Psoas muscle (tissue), 8 donors: ENCODE results near the gene IL18. TPM values are rescaled to one million over a fixed set of nuclear protein-coding genes. Genes with fewer than 3 reads are reported as not detected.
"Not testable (repeated sequence)": the region's sequence is repeated elsewhere in the genome, so short reads cannot be mapped to it uniquely, and the experiment has no call there.

Experiments
- ATAC-seq, 4 donors: fragments of 200-7000 bp; cut with Tn5 transposase; one replicate each; pipeline ENCODE4 v1.9.1; 2020; ENCODE audit warnings: moderate library complexity in 3 of 4, mild to moderate bottlenecking in 2 of 4
- DNase-seq, 2 donors: peaks; one replicate each; pipeline ENCODE4 v3.0.0-alpha.2; 2020
- H3K27ac ChIP-seq: fragments of 200-600 bp; one replicate; pipeline ENCODE4 v1.8.0; 2022
- H3K27me3 ChIP-seq, 3 donors: fragments of 200-600 bp in 1 of 3; one replicate each; pipeline versions ENCODE4 v1.6.1 to v1.8.0; 2013 to 2022; ENCODE audit warnings: low read length in 2 of 3, mild to moderate bottlenecking in 2 of 3, moderate library complexity in 1 of 3; ENCODE audit not compliant: insufficient read depth in 3 of 3
- H3K36me3 ChIP-seq, 2 donors: fragments of 200-600 bp in 1 of 2; one replicate each; pipeline versions ENCODE4 v1.6.1 to v1.8.0; 2013 to 2022; ENCODE audit warnings: low read depth in 1 of 2, mild to moderate bottlenecking in 1 of 2, moderate library complexity in 1 of 2; ENCODE audit not compliant: insufficient read depth in 1 of 2
- H3K4me1 ChIP-seq: fragments of 200-600 bp; one replicate; pipeline ENCODE4 v1.8.0; 2022
- H3K4me3 ChIP-seq: fragments of 200-600 bp; one replicate; pipeline ENCODE4 v1.8.0; 2022; ENCODE audit warnings: mild to moderate bottlenecking
- H3K9me3 ChIP-seq: fragments of 200-600 bp; one replicate; pipeline ENCODE4 v1.8.0; 2022
- WGBS, 3 donors: extraction: QIAGEN DNeasy Blood & Tissue Kit; methylation state at CpG; one replicate each; pipeline versions ENCODE4 v1.1.6 to v1.1.7; 2013; 5-methylcytosine and 5-hydroxymethylcytosine counted together
- intact Hi-C, 2 donors: fragments of 100-400 bp; cut with DNase I; formaldehyde crosslinking; loops; one replicate each; pipeline versions ENCODE4 v1.11.0 to v1.14.2; 2022
- polyA plus RNA-seq, 3 donors: library from polyadenylated mRNA; stranded (reverse); fragments of 200-250 nt; gene quantifications; one replicate each; pipeline ENCODE4 v1.2.3, GENCODE V29; 2013
- total RNA-seq, 4 donors: library from RNA; stranded (reverse); fragmentation: NEBNext Ultra II Directional in 2 of 4; extraction: Animal tissue kit (Norgen Biotek cat#: 25700) in 2 of 4; gene quantifications; one replicate each; pipeline versions ENCODE4 v1.2.1 to v1.2.4, GENCODE V29; 2021 to 2023
- TF ChIP-seq, protein P1 (sequence below): fragments of 200-600 bp; IDR thresholded peaks from one replicate; pipeline ENCODE4 v1.8.0; 2022; ENCODE audit warnings: antibody characterized with exemption
- donor health status: healthy with polysubstance abuse.
- donor health status: DM: no; HTN: no; CAD: no; lungs with moderate emphysema.
- donor health status: Bipolar disorder and iron deficiency.
- donor health status: healthy.
- donor health status: DM: yes; HTN: yes; CAD: no.
- donor health status: DM: no; HTN: no; CAD: no.
- donor health status: DM: no; HTN: no; CAD: no.
- donor health status: DM: yes; HTN: yes; CAD: no.

The IL18 gene
- total and polyA plus RNA-seq, 7 donors = 0.86 to 66.4 (median 7.0) TPM

GRCh38 chr11:112195951-112196351 is 32.1 kb upstream of the IL18 start:
- intact Hi-C loops = no loop called here
- H3K27me3 ChIP-seq = no peaks in the 10 kb centered on the region
- H3K27ac ChIP-seq = no peak overlapping the region
- H3K4me1 ChIP-seq = peaks cover 10% of the 10 kb centered on the region
- TF ChIP-seq, protein P1, sequence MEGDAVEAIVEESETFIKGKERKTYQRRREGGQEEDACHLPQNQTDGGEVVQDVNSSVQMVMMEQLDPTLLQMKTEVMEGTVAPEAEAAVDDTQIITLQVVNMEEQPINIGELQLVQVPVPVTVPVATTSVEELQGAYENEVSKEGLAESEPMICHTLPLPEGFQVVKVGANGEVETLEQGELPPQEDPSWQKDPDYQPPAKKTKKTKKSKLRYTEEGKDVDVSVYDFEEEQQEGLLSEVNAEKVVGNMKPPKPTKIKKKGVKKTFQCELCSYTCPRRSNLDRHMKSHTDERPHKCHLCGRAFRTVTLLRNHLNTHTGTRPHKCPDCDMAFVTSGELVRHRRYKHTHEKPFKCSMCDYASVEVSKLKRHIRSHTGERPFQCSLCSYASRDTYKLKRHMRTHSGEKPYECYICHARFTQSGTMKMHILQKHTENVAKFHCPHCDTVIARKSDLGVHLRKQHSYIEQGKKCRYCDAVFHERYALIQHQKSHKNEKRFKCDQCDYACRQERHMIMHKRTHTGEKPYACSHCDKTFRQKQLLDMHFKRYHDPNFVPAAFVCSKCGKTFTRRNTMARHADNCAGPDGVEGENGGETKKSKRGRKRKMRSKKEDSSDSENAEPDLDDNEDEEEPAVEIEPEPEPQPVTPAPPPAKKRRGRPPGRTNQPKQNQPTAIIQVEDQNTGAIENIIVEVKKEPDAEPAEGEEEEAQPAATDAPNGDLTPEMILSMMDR = no peak
- H3K9me3 ChIP-seq = no peaks in the 10 kb centered on the region
- WGBS, 3 donors = 61 to 65% (median 63%) methylated on average over 2 of the region's 2 CpGs
- no peak overlapping the region for H3K4me3 ChIP-seq
- ATAC-seq (no peak), DNase-seq (no peak)
- H3K36me3 ChIP-seq = peaks cover 0 to 41% of the 10 kb centered on the region in 2 donors

- not testable (repeated sequence) for DNase-seq, ATAC-seq
- 75 to 84% (median 77%) methylated on average over 11 of the region's 11 CpGs for WGBS, 3 donors
These were observed 31.2 kb upstream of the IL18 start for GRCh38 chr11:112195113-112195512.

DNA sequence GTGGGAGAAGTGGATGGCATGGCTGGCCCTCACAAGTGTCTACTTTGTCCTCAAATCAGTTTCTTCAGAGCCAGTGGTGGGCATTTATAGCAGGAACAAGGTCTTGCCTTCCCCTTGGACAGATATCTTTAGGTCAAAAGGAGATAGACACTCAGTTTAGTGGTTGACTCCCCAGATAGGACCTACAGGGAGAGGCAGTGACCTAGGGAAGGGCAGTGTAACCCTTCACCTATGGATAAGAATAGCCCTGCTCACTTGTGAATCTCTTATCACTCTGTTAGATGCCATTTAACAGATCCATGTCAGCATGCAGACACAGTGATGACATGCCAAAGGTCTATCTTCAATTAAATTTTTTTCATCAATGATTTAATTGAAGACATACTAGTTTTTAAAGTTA is 22.4 kb upstream of the IL18 start:
- intact Hi-C loops = no loop called here
- H3K4me1 ChIP-seq = peaks cover 17% of the 10 kb centered on the region

More at GRCh38 chr11:112195113-112195512, 31.2 kb upstream of the IL18 start:
- H3K9me3 ChIP-seq, intact Hi-C loops, H3K27me3 ChIP-seq, H3K4me3 ChIP-seq, H3K27ac ChIP-seq: not testable (repeated sequence)
- H3K4me1 ChIP-seq = peaks cover 10% of the 10 kb centered on the region
- peaks cover 0 to 33% of the 10 kb centered on the region in 2 donors for H3K36me3 ChIP-seq

DNA sequence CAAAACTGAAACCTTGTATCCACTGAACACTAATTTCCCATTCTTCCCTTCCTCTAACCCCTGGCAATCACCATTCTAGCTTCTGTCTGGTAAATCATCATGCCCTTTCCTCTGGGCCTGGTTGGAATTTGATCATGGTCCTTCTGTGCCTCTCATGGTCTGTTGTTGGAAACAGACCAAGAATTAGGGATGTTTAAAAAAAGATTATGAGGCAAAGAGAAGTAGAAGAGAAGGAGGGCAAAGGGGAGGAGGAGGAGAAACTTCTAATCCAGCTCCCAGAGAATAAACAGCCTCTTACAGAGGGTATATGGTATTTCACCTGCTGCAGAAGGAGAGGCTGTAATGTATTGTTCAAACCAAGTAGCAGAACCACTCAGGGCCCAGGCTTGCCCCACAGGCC is 22.0 kb upstream of the IL18 start:
- H3K4me1 ChIP-seq = peaks cover 17% of the 10 kb centered on the region
- peak overlapping the region; percentile 88 for H3K27ac ChIP-seq
- intact Hi-C loops = no loop called here

More for the DNA sequence above, 22.4 kb upstream of the IL18 start:
- H3K9me3 ChIP-seq = no peaks in the 10 kb centered on the region
- DNase-seq (no peak), ATAC-seq (peak; percentile 36 to 54 (median 46))
- peak overlapping the region; percentile 88 for H3K27ac ChIP-seq
- no peak overlapping the region for H3K4me3 ChIP-seq
- no peaks in the 10 kb centered on the region for H3K36me3 ChIP-seq
- TF ChIP-seq, protein P1 = no peak
- H3K27me3 ChIP-seq = no peaks in the 10 kb centered on the region

GRCh38 chr11:112182867-112183266 is 19.0 kb upstream of the IL18 start:
- Histone ChIP-seq H3K9me3 (no peaks in the 10 kb centered on the region), H3K27ac (no peak overlapping the region), H3K4me1 (peaks cover 23% of the 10 kb centered on the region), H3K36me3 (peaks cover 0 to 7% of the 10 kb centered on the region in 2 donors), H3K27me3 (no peaks in the 10 kb centered on the region), H3K4me3 (no peak overlapping the region)
- intact Hi-C loops = no loop called here
- ATAC-seq (no peak), DNase-seq (no peak)
- TF ChIP-seq, protein P1 = no peak
- 69 to 73% (median 72%) methylated on average over 1 of the region's 1 CpG for WGBS, 3 donors

More for the DNA sequence above, 22.0 kb upstream of the IL18 start:
- Histone ChIP-seq H3K4me3 (no peak overlapping the region), H3K9me3 (no peaks in the 10 kb centered on the region), H3K36me3 (no peaks in the 10 kb centered on the region), H3K27me3 (no peaks in the 10 kb centered on the region)
- peak; percentile 83 to 97 (median 90) for ATAC-seq
- TF ChIP-seq, protein P1 = no peak
- no peak for DNase-seq
